Liver (tissue), 3 donors: Measurements from ENCODE around the gene DCLRE1A.

ENCODE experiments used
- CTCF ChIP-seq: fragments of 150-350 bp; IDR thresholded peaks from 2 replicates; pipeline ENCODE4 v1.5.1; 2017; ENCODE audit warnings: improper control_type of control experiment, low read depth, low read length; ENCODE audit not compliant: missing input control
- EGR1 ChIP-seq, 2 donors: IDR thresholded peaks; 2 replicates each; pipeline ENCODE4 v1.6.1; 2016 to 2018; ENCODE audit warnings: antibody characterized with exemption in 2 of 2, low read depth in 2 of 2
- FOXA1 ChIP-seq: IDR thresholded peaks from 2 replicates; pipeline ENCODE4 v1.6.1; 2016; ENCODE audit warnings: antibody characterized with exemption
- GABPA ChIP-seq, 2 donors: IDR thresholded peaks in 1 of 2; conservative IDR thresholded peaks in 1 of 2; 2 replicates each; pipeline ENCODE4 v1.6.1; 2016; ENCODE audit warnings: antibody characterized with exemption in 2 of 2, mild to moderate bottlenecking in 1 of 2, moderate library complexity in 1 of 2
- HNF4G ChIP-seq: IDR thresholded peaks from 2 replicates; pipeline ENCODE4 v1.6.1; 2016; ENCODE audit warnings: antibody characterized with exemption
- JUND ChIP-seq, 2 donors: IDR thresholded peaks; 2 replicates each; pipeline ENCODE4 v1.6.1; 2016; ENCODE audit warnings: antibody characterized with exemption in 2 of 2
- MAX ChIP-seq: IDR thresholded peaks from 2 replicates; pipeline ENCODE4 v1.6.1; 2016; ENCODE audit warnings: antibody characterized with exemption
- NR2F2 ChIP-seq: IDR thresholded peaks from 2 replicates; pipeline ENCODE4 v1.6.1; 2016; ENCODE audit warnings: antibody characterized with exemption
- RAD21 ChIP-seq, 2 donors: IDR thresholded peaks; 2 replicates each; pipeline ENCODE4 v1.6.1; 2016; ENCODE audit warnings: antibody characterized with exemption in 2 of 2, mild to moderate bottlenecking in 2 of 2
- REST ChIP-seq: IDR thresholded peaks from 2 replicates; pipeline ENCODE4 v1.6.1; 2016; ENCODE audit warnings: antibody characterized with exemption, mild to moderate bottlenecking
- RXRA ChIP-seq, 2 donors: IDR thresholded peaks; 2 replicates each; pipeline ENCODE4 v1.6.1; 2017 to 2018; ENCODE audit warnings: antibody characterized with exemption in 2 of 2, mild to moderate bottlenecking in 1 of 2
- SP1 ChIP-seq: IDR thresholded peaks from 2 replicates; pipeline ENCODE4 v1.6.1; 2018; ENCODE audit warnings: antibody characterized with exemption, mild to moderate bottlenecking
- TAF1 ChIP-seq: conservative IDR thresholded peaks from 2 replicates; pipeline ENCODE4 v1.6.1; 2016; ENCODE audit warnings: antibody characterized with exemption, mild to moderate bottlenecking
- TF ChIP-seq, protein P1 (sequence below): IDR thresholded peaks from 2 replicates; pipeline ENCODE4 v1.6.1; 2016; ENCODE audit warnings: antibody characterized with exemption
- donor health status: healthy.
- donor health status: healthy.

DNA sequence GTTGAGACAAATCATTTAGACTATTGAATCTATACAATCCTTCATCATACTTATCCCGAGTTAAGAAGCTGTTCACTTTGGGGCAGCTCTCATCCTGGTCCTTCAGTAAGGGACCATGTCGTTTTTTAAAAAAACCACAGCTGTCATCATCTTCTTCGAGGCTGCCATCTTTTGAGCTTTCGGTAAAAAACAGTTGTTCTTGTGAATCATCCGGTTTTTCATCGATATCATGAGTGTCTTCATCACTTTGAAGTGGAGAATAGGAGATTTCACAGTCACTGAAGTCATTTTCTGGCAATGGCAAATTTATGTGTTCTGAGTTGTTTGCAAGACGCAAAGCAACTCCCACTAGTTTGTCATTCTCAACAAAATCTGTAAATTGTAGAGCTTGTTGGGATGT lies 3.9 kb downstream of the DCLRE1A start:
- TF ChIP-seq TAF1 = no peak
- TF ChIP-seq CTCF = no peak
- TF ChIP-seq GABPA (IDR thresholded peaks at IDR 0.05 in 1 of 2, conservative IDR thresholded peaks at IDR 0.05 in 1 of 2) = no peak
- no peak for TF ChIP-seq NR2F2
- TF ChIP-seq RXRA (IDR thresholded peaks at IDR 0.05) = no peak
- TF ChIP-seq SP1 = no peak
- TF ChIP-seq, protein P1, sequence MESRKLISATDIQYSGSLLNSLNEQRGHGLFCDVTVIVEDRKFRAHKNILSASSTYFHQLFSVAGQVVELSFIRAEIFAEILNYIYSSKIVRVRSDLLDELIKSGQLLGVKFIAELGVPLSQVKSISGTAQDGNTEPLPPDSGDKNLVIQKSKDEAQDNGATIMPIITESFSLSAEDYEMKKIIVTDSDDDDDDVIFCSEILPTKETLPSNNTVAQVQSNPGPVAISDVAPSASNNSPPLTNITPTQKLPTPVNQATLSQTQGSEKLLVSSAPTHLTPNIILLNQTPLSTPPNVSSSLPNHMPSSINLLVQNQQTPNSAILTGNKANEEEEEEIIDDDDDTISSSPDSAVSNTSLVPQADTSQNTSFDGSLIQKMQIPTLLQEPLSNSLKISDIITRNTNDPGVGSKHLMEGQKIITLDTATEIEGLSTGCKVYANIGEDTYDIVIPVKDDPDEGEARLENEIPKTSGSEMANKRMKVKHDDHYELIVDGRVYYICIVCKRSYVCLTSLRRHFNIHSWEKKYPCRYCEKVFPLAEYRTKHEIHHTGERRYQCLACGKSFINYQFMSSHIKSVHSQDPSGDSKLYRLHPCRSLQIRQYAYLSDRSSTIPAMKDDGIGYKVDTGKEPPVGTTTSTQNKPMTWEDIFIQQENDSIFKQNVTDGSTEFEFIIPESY = no peak
- TF ChIP-seq REST = no peak
- TF ChIP-seq RAD21 (IDR thresholded peaks at IDR 0.05) = no peak
- no peak for TF ChIP-seq EGR1 (IDR thresholded peaks at IDR 0.05; ENCODE audit: low read depth in 2 of 2)
- TF ChIP-seq HNF4G = no peak
- no peak for TF ChIP-seq MAX
- TF ChIP-seq FOXA1 = no peak
- no peak for TF ChIP-seq JUND (IDR thresholded peaks at IDR 0.05)
